ENCODE data around the gene SEC22A.

DNA sequence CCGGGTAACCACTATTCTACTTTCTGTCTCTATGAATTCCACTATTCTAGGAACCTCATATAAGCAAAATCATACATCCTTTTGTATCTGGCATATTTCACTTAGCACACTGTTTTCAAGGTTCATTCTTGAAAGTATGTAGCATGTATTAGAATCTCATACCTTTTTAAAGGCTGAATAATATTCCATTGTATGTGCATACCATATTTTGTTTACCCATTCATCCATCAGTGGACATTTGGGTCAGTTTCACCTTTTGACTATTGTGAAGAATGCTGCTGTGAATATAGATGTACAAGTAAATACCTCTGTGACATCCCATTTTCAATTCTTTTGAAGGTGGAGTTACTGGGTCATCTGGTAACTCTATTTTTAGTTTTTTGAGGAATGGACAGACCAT lies 36.6 kb upstream of the SEC22A start:
- TF ChIP-seq POLR2A (IDR thresholded peaks at IDR 0.05) (no peak), POLR2AphosphoS5 (IDR thresholded peaks at IDR 0.05; ENCODE audit: insufficient read depth in 1 of 2, low read depth in 1 of 2) (no peak)
- TF ChIP-seq, protein P1, sequence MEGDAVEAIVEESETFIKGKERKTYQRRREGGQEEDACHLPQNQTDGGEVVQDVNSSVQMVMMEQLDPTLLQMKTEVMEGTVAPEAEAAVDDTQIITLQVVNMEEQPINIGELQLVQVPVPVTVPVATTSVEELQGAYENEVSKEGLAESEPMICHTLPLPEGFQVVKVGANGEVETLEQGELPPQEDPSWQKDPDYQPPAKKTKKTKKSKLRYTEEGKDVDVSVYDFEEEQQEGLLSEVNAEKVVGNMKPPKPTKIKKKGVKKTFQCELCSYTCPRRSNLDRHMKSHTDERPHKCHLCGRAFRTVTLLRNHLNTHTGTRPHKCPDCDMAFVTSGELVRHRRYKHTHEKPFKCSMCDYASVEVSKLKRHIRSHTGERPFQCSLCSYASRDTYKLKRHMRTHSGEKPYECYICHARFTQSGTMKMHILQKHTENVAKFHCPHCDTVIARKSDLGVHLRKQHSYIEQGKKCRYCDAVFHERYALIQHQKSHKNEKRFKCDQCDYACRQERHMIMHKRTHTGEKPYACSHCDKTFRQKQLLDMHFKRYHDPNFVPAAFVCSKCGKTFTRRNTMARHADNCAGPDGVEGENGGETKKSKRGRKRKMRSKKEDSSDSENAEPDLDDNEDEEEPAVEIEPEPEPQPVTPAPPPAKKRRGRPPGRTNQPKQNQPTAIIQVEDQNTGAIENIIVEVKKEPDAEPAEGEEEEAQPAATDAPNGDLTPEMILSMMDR (IDR thresholded peaks at IDR 0.05), result no peak
